Stimulated activated CD4-positive, alpha-beta T cell treated with anti-CD3 and anti-CD28 coated beads, Interleukin-15, amount 100 ng/mL, for 1 hour (primary cell): Measurements from ENCODE around the gene COL13A1.

Experiments used
- DNase-seq, 2 donors: peaks; one replicate each; pipeline ENCODE4 v3.0.0-alpha.2; 2020; ENCODE audit warnings: low read depth in 1 of 2, low spot score in 1 of 2

The COL13A1 gene

DNA sequence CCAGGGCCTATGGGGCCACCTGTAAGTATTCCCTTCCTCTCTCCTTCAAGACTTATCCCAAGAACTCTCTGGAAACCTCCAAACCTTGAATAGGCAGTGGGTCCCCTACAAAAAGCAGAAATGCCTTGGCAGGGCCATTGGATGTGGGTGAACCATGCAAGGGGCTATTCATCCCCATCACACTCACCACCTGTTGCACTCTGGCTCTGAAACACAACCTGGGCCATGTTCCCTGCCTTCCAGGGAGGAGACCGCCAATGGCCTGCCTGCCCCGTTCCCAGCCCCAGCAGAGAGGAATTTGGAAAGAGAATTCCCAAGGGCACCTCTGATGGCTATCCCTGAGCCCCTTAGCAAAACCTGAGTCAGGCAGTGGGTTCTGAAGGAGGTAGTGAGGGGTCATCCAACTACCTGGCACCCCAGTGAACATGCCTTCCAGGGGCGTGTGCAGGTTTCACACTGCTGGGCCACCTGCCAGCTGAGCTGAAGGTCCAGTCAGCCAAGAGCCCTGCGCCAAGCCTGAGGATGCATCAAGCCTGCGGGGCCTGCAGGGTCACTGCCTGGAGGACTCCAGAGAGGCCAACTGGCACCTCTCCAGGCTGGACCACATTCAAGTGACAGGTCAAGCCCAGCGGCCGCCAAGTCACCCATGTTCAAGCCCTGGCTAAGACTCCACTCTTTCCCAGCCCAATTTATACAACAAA lies 101.3 kb downstream of the COL13A1 start:
- no peak for DNase-seq

GRCh38 chr10:69904533-69904932 lies 102.8 kb downstream of the COL13A1 start:
- no peak for DNase-seq

DNA sequence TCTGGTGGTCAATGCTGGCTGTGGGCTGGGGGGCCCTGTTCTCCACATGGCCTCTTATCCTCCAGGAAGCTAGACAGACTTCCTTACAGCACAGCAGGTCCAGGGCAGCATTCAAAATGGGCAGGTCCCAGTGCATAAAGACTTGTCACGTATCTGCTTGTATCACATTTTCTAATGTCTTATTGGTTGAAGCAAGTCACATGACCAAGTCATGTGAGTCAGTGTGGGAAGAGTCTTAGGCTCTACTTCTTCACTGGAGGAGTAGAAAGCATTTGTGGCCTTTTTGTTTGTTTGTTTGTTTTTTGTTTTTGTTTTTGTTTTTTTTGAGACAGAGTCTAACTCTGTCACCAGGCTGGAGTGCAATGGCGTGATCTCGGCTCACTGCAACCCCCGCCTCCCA lies 104.7 kb downstream of the COL13A1 start:
- no peak for DNase-seq

DNA sequence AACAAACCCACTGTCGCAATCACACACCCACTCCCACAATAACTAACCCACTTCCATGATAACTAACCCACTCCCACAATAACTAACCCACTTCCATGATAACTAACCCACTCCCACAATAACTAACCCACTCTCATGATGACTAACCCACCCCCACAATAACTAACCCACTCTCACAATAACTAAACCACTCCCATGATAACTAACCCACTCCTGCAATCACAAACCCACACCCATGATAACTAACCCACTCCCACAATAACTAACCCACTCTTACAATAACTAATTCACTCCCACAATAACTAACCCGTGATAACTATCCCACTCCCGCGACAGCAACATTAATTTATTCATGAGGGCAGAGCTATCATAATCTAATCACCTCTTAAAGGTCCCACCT lies 105.8 kb downstream of the COL13A1 start:
- DNase-seq: no peak

DNA sequence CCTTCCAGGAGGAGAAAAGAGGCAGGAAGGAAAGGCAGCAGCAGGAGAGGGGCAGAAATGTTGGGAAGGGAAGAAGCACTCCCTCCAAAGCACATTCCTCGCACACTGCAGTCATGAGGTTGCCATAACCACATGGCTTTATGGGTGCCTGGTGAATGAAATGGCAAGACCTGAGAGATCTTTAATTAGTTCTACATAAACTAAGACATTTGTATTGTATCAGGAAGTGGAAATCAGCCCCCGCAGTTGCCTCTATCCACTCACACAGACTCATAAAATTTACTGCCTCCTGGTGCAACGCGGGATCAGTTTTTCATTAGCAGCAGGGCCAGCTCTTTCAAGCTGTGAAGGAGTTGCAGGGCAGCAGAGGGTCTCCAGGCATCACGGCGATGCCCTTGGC lies 106.4 kb downstream of the COL13A1 start:
- DNase-seq: no peak

DNA sequence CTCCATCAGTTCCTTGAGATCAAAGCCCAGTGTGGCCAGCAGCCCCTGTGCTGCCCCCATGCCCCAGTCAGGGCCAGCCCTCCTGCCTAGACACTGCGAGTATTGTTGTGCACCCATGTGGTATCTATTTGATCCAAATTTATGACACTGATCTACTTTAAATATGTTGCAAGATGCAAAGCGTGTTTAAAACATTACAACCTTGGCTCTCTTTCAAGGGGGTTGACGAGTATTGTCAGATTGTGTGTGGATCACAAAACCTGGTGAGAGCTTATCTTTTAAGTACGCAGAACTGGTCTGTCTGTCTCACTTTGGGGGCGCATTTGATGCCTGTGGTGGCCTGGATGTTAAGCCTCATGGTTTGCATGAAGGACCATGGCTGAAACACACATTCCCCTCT lies 108.9 kb downstream of the COL13A1 start:
- DNase-seq: no peak

GRCh38 chr10:69911613-69912528 lies 110.2 kb downstream of the COL13A1 start:
- DNase-seq: no peak

GRCh38 chr10:69912589-69912988 lies 110.9 kb downstream of the COL13A1 start:
- no peak for DNase-seq

DNA sequence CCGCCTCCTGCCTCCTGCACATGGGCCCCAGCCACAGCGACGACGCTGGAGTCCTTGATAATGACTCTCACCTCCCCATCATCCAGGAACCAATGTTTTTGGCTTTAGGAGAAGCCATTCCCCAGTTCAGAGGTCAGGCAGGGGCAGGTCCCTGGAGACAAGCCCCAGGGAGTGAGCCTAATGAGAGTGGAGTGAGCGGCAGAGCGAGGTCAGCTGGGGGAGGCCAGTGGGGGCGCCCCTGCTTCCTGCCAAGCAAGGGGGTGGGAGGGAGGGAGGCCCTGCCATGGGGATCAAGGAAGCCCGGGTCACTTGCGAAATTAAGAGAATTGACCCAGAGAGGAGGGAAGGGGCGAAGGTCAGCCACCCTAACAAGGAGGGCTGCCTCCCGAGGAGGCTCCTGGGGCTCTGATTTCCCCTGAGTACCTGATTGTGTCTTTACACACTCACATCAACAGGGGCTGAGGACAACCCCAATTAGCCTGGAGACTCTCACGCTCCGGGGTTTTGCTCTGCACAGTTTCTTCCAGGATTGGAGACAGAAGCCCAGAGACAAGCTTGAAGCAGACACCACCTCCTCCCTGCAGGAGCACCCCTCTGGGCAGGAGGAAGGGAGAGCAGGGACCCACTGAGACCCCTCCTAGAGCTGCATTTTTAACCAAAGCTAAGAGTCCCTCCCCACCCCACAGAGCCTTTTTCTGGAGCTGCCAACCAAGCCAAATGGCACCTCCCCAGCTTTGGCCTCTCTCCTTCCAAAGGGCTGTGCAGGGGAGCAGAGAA lies 112.1 kb downstream of the COL13A1 start:
- DNase-seq: no peak

DNA sequence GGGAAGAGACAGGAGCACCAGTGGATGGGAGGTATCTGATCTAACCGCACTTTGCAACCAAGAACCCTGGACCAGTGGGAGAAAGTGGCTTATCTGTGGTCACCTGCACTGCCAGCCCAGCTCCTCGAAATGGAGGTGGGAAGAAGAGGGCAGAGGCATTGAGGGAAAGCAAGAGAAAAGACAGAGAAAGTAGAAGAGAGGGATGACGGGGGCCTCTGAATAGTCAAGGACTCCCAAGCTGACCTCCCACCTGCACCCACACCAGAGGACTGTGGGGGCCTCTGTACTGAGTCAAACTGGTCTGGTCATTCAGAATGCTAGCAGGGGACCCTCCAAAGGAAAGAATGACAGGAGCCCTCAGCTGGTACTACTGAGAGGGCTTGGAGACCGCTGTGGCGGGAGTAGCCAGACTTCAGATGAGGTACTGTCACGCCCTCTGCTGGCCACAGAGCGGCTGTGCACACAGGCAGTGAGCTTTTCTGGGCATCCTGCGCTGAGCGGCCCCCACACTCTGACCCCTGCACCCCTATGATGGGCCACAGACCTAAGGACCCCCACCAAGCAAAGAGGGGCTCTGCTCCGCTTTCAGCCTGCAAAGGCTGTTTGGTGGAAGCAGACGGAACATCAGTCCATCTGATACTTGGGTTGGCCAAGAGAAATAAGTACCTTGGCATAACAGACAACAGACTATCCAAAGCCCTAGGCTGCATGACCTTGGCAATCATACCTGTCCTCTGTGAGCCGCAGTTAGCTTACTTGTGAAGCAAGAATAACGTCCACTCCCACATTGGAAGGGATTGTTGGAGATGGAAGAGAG lies 112.9 kb downstream of the COL13A1 start:
- peak; percentile 13 to 22 for DNase-seq

DNA sequence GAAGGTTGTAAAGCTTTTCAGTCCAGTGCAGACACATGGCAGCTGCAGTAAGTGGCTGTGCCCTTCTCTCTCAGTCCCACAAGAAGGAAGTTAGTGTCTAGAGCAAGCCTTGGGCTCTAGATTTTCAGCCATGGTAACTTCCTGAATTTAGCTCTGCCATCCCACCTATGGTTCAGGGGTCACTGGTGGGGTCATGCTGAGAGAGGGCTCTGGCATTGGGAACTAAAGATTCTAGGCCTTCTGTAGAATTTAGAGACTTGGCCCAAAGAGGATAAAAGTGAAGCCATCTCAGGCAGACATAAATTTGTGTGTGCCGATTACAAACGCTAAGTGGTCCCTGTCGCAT lies 113.5 kb downstream of the COL13A1 start:
- no peak for DNase-seq

DNA sequence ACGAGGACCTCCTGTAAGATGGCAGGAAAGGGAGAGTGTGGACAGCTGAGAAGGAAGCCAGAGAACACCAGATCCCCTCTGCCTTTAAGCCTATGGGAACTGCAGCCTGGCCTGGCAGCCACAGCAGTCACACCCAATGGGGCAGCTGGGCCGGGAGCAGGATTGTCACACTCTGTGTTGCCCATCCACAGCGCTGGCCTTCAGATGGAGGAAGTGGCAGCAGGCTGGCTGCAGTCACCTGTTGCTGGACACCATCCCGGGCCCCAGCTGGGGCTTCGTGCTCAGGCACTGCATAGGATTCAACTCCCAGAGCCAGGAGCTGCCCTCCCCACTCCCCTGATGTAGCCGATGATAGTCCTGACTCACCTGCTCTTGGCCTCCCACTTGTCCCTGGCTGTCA lies 114.4 kb downstream of the COL13A1 start:
- no peak for DNase-seq

DNA sequence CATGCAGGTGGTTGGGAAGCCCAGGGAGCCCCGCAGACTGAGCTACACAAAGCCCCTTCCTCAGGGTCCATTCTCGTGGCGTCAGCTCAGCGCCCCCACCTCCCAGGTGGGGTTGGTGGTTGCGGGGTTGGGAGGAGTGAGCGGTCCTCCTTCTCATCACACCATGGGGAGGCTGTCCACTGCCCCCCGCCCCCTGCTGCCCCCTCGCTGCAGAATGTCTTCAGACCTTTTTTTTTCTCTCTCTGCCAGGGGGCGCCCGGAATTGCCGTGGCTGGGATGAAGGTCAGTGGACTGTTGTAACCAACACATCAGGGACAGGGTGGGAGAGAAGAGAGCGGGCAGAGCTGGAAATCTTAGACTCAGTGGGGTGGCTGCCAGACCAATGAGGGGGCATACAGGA lies 116.3 kb downstream of the COL13A1 start:
- no peak for DNase-seq

GRCh38 chr10:69919250-69919649 lies 117.5 kb downstream of the COL13A1 start:
- DNase-seq: no peak

- DNase-seq: no peak
Observed at GRCh38 chr10:69925111-69925510, 123.4 kb downstream of the COL13A1 start.

DNA sequence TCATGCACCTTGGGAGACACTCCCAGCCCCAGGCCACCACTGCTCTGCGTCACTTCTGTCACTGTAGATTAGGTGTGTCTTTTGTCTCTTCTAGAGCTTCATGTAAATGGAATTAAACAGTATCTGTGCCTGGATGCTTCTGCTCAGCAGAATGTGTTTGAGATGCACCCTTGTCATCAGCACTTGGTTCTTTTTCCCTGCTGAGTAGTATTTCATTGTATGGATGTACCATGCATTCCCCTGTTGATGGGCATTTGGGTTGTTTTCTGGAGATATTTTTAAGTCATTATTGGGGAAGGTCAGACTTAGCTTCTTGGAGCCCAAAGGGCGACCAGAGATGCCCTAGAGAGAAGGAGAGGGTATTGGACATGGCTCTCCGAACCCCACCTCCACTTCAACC lies 126.6 kb downstream of the COL13A1 start:
- no peak for DNase-seq

- no peak for DNase-seq
Observed at GRCh38 chr10:69929575-69929974, 127.9 kb downstream of the COL13A1 start.

DNA sequence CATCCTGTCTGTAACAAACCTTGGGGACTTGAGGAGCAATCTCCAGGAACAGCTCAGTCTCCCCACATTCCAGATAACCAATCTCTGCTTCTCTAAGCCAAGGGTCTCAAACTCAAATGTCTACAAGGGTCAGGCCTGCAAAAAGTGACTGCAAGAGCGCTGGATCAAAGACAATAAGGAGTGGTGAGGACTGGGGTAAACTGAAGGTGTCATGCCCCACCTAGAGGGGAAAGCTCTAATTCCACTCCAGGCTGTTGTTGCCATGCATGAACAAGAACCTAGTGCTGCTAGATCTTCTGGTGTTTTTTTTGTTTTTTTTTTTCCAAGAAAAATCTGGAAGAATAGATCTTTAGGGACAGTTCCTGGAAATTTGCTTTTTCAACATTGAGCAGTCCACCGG lies 133.1 kb downstream of the COL13A1 start:
- DNase-seq: no peak

- no peak for DNase-seq
Observed at GRCh38 chr10:69936091-69936490, 134.4 kb downstream of the COL13A1 start.

DNA sequence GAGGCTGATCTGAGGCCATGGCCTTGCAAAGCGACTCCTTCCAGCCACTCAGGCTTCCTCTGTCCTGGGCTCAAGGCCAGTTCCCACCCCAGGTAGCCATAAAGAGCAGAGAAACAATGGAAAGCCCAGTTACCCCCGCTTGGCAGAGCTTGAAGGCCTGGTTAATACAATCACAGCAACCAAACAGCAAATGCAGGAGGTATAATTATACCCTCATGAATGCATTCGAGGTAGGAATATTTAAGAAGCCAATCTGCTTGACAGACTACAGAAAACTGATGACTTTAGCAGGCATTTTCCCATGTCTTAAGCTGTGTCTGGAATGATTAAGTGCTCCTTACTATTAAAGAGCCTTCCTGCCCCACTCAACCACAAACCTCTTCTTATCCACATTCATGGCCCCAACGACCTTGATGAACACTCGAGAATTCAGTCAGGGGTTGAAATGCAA lies 136.9 kb downstream of the COL13A1 start:
- DNase-seq: no peak

DNA sequence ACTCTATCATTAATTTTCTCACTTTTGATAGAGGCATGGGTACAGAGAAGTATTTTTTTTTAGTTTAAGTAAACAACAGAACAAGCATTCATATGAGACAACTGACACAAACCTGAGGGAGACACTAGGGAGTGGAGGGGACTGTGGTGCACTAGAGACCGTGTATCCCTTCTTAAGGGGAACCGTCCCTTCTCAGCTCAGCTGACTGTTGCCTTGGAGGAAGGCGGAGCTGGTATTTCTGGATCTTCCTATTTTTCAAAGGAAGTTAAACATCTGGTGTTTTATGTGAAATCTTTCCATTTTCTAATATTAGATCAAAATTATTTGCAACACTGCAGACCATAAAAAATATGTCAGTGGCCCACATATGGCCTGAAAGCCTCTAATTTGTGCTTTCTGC lies 137.4 kb downstream of the COL13A1 start:
- no peak for DNase-seq
